Astrocyte (in vitro differentiated cells and primary cell): ENCODE results near the gene TMTC1. TPM values are rescaled to one million over a fixed set of nuclear protein-coding genes. Genes with fewer than 3 reads are reported as not detected.

Experiments
- DNase-seq: peaks from one replicate; pipeline ENCODE4 v3.0.0-alpha.2; 2010; ENCODE audit warnings: low read depth
- FAIRE-seq: peaks from 2 replicates; lab custom pipeline; 2011; peaks lifted over from hg19 to GRCh38; lab: Jason Lieb, UNC
- H2AFZ ChIP-seq: 2 replicates; pipeline ENCODE4 v1.6.0; 2012; ENCODE audit warnings: low read depth, low read length, inconsistent platforms
- H3K27ac ChIP-seq: 2 replicates; pipeline ENCODE4 v1.5.1; 2011; ENCODE audit warnings: low read depth, low read length, inconsistent platforms
- H3K27me3 ChIP-seq: 2 replicates; pipeline ENCODE4 v1.6.0; 2011; ENCODE audit warnings: low read length, inconsistent platforms; ENCODE audit not compliant: insufficient read depth
- H3K36me3 ChIP-seq: 2 replicates; pipeline ENCODE4 v1.5.1; 2011; ENCODE audit warnings: low read length, inconsistent platforms; ENCODE audit not compliant: insufficient read depth
- H3K4me1 ChIP-seq: 2 replicates; pipeline ENCODE4 v1.5.1; 2011; ENCODE audit warnings: low read length, inconsistent platforms; ENCODE audit not compliant: insufficient read depth
- H3K4me2 ChIP-seq: 2 replicates; pipeline ENCODE4 v1.6.0; 2012; ENCODE audit warnings: low read length, inconsistent platforms
- H3K4me3 ChIP-seq: 2 replicates; pipeline ENCODE4 v1.5.1; 2011; ENCODE audit warnings: low read depth, mild to moderate bottlenecking, low read length, inconsistent platforms; ENCODE audit not compliant: insufficient read depth
- H3K79me2 ChIP-seq: 2 replicates; pipeline ENCODE4 v1.6.0; 2012; ENCODE audit warnings: mild to moderate bottlenecking, low read length, inconsistent platforms; ENCODE audit not compliant: insufficient read depth
- H3K9ac ChIP-seq: 2 replicates; pipeline ENCODE4 v1.6.0; 2012; ENCODE audit warnings: mild to moderate bottlenecking, low read length, inconsistent platforms
- H3K9me3 ChIP-seq: 2 replicates; pipeline ENCODE4 v1.5.1; 2012; ENCODE audit warnings: low read depth, mild to moderate bottlenecking, low read length, inconsistent platforms; ENCODE audit not compliant: insufficient read depth
- H4K20me1 ChIP-seq: 2 replicates; pipeline ENCODE4 v1.6.0; 2012; ENCODE audit warnings: low read length, inconsistent platforms; ENCODE audit not compliant: insufficient read depth
- H3K27ac Mint-ChIP-seq: one replicate; pipeline ENCODE4 v1.8.0; 2021; ENCODE audit warnings: mild to moderate bottlenecking, mixed read lengths; ENCODE audit not compliant: unreplicated experiment
- H3K27me3 Mint-ChIP-seq: one replicate; pipeline ENCODE4 v1.8.0; 2021; ENCODE audit warnings: low read depth, mixed read lengths; ENCODE audit not compliant: unreplicated experiment
- H3K36me3 Mint-ChIP-seq: one replicate; pipeline ENCODE4 v1.8.0; 2021; ENCODE audit warnings: low read depth, mixed read lengths; ENCODE audit not compliant: unreplicated experiment
- H3K4me1 Mint-ChIP-seq: one replicate; pipeline ENCODE4 v1.8.0; 2021; ENCODE audit warnings: low read depth, mixed read lengths; ENCODE audit not compliant: unreplicated experiment
- H3K4me3 Mint-ChIP-seq: one replicate; pipeline ENCODE4 v1.8.0; 2021; ENCODE audit warnings: mild to moderate bottlenecking, moderate library complexity, mixed read lengths; ENCODE audit not compliant: unreplicated experiment
- H3K9me3 Mint-ChIP-seq: one replicate; pipeline ENCODE4 v1.8.0; 2021; ENCODE audit warnings: mild to moderate bottlenecking, mixed read lengths; ENCODE audit not compliant: unreplicated experiment
- EZH2 ChIP-seq: IDR thresholded peaks from 2 replicates; pipeline ENCODE4 v1.6.1; 2012; ENCODE audit warnings: mild to moderate bottlenecking, low read length, inconsistent platforms; ENCODE audit not compliant: insufficient read depth
- total RNA-seq: library from RNA; stranded (reverse); gene quantifications from 2 replicates; pipeline ENCODE4 v1.2.1, GENCODE V29; 2021
- TF ChIP-seq, protein P1 (sequence below): IDR thresholded peaks from 2 replicates; pipeline ENCODE4 v1.5.1; 2011; ENCODE audit warnings: low read depth, mild to moderate bottlenecking, inconsistent platforms, low read length, moderate library complexity; ENCODE audit not compliant: insufficient read depth

Gene TMTC1
- total RNA-seq, 1 donor from 2014 or later, result 4.7 TPM

DNA sequence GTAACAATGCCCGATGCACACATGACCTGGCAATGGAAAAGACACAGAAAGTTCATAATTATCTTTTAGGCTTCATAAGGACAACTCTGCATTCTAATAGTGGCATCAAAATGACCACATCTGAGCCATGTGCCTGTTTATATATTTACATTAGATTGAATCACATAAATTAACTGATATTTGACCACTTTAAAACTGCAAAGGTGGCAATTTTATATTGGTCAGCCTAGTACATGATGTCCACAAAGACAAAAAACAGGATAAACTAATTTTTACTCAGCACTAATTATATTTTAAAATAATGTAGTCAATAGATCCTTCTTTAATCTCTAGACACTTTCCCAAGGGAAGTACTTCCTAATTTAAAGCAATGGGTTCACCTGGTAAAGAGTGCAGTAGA lies 274.2 kb downstream of the TMTC1 start:
- Mint-ChIP-seq H3K4me1 (no peaks in the 10 kb centered on the region), H3K27ac (no peak overlapping the region), H3K9me3 (no peaks in the 10 kb centered on the region), H3K27me3 (no peaks in the 10 kb centered on the region), H3K4me3 (no peak overlapping the region), H3K36me3 (no peaks in the 10 kb centered on the region)
- Histone ChIP-seq H3K9ac (no peak overlapping the region), H3K4me3 (no peak overlapping the region), H3K79me2 (no peaks in the 10 kb centered on the region), H2AFZ (no peak overlapping the region), H3K4me1 (no peaks in the 10 kb centered on the region), H3K27ac (no peak overlapping the region), H3K4me2 (no peak overlapping the region), H3K36me3 (no peaks in the 10 kb centered on the region), H4K20me1 (no peaks in the 10 kb centered on the region), H3K27me3 (peaks cover 3% of the 10 kb centered on the region), H3K9me3 (no peaks in the 10 kb centered on the region)
- FAIRE-seq, result no peak
- TF ChIP-seq, protein P1, sequence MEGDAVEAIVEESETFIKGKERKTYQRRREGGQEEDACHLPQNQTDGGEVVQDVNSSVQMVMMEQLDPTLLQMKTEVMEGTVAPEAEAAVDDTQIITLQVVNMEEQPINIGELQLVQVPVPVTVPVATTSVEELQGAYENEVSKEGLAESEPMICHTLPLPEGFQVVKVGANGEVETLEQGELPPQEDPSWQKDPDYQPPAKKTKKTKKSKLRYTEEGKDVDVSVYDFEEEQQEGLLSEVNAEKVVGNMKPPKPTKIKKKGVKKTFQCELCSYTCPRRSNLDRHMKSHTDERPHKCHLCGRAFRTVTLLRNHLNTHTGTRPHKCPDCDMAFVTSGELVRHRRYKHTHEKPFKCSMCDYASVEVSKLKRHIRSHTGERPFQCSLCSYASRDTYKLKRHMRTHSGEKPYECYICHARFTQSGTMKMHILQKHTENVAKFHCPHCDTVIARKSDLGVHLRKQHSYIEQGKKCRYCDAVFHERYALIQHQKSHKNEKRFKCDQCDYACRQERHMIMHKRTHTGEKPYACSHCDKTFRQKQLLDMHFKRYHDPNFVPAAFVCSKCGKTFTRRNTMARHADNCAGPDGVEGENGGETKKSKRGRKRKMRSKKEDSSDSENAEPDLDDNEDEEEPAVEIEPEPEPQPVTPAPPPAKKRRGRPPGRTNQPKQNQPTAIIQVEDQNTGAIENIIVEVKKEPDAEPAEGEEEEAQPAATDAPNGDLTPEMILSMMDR, result no peak
- TF ChIP-seq EZH2, result no peak
- no peak for DNase-seq

DNA sequence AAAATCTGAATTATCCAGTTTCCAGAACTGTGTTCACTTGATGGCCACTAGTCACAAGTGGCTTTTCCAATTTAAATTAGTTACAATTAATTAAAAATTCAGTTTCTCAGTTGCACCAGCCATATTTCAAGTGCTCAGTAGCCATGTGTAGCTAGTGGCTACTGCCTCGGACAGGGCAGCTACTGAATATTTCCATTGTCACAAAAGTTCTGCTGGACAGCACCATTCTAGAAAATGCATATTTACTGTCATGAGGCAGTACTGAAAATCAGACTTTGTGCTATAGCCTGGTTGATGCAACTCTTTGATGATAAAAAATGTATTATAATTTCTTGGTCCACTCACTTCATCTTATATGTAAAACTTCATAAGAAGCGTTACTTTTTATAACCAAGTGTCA lies 274.8 kb downstream of the TMTC1 start:
- no peaks in the 10 kb centered on the region for H3K27me3 Mint-ChIP-seq
- H3K4me3 Mint-ChIP-seq, result no peak overlapping the region
- Histone ChIP-seq H2AFZ (no peak overlapping the region), H3K79me2 (no peaks in the 10 kb centered on the region), H3K27me3 (peaks cover 3% of the 10 kb centered on the region), H4K20me1 (no peaks in the 10 kb centered on the region), H3K4me1 (no peaks in the 10 kb centered on the region), H3K36me3 (no peaks in the 10 kb centered on the region), H3K27ac (no peak overlapping the region), H3K9me3 (no peaks in the 10 kb centered on the region), H3K9ac (no peak overlapping the region), H3K4me2 (no peak overlapping the region), H3K4me3 (no peak overlapping the region)
- DNase-seq, result no peak
- FAIRE-seq, result no peak
- no peak overlapping the region for H3K27ac Mint-ChIP-seq
- no peaks in the 10 kb centered on the region for H3K4me1 Mint-ChIP-seq
- H3K36me3 Mint-ChIP-seq, result no peaks in the 10 kb centered on the region
- H3K9me3 Mint-ChIP-seq, result no peaks in the 10 kb centered on the region
- TF ChIP-seq, protein P1, result no peak
- TF ChIP-seq EZH2, result no peak

DNA sequence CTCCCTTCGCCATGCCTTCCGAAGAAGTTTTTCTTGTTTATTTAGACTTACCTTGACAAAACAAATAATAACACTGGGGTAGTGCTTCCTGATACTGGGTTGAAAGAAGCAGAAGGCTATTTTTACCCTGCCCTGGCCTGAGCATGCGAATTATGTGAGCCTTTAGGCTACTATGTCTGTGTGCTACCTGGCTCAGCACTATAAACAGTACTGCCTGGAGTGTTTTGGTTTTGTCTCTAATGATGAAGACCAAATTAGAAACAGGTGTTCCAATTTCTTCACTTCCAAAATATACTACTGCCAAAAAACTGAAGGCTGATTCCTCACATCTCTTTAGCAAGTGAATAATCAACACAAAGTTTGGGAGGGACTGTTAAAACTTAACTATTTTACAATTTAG lies 278.6 kb downstream of the TMTC1 start:
- Mint-ChIP-seq H3K4me3 (no peak overlapping the region), H3K4me1 (no peaks in the 10 kb centered on the region), H3K9me3 (no peaks in the 10 kb centered on the region), H3K27me3 (no peaks in the 10 kb centered on the region), H3K36me3 (no peaks in the 10 kb centered on the region), H3K27ac (no peak overlapping the region)
- FAIRE-seq (no peak), DNase-seq (no peak)
- TF ChIP-seq, protein P1, result no peak
- TF ChIP-seq EZH2, result no peak
- no peak overlapping the region for H3K4me3 ChIP-seq
- H3K36me3 ChIP-seq, result no peaks in the 10 kb centered on the region
- H3K79me2 ChIP-seq, result no peaks in the 10 kb centered on the region
- H4K20me1 ChIP-seq, result no peaks in the 10 kb centered on the region
- no peak overlapping the region for H3K27ac ChIP-seq
- H3K27me3 ChIP-seq, result peaks cover 3% of the 10 kb centered on the region
- H2AFZ ChIP-seq, result no peak overlapping the region
- H3K9me3 ChIP-seq, result no peaks in the 10 kb centered on the region
- no peak overlapping the region for H3K9ac ChIP-seq
- no peak overlapping the region for H3K4me2 ChIP-seq
- H3K4me1 ChIP-seq, result no peaks in the 10 kb centered on the region
